Activated T-cell treated with anti-CD3 and anti-CD28 coated beads for 1 hour (primary cell): ENCODE measurements around the gene PPM1M.
"Not testable (repeated sequence)": the region's sequence is repeated elsewhere in the genome, so short reads cannot be mapped to it uniquely, and the experiment has no call there.

Experiments
- DNase-seq: peaks from one replicate; pipeline ENCODE4 v3.0.0-alpha.2; 2020; ENCODE audit warnings: low read depth

Gene PPM1M

DNA sequence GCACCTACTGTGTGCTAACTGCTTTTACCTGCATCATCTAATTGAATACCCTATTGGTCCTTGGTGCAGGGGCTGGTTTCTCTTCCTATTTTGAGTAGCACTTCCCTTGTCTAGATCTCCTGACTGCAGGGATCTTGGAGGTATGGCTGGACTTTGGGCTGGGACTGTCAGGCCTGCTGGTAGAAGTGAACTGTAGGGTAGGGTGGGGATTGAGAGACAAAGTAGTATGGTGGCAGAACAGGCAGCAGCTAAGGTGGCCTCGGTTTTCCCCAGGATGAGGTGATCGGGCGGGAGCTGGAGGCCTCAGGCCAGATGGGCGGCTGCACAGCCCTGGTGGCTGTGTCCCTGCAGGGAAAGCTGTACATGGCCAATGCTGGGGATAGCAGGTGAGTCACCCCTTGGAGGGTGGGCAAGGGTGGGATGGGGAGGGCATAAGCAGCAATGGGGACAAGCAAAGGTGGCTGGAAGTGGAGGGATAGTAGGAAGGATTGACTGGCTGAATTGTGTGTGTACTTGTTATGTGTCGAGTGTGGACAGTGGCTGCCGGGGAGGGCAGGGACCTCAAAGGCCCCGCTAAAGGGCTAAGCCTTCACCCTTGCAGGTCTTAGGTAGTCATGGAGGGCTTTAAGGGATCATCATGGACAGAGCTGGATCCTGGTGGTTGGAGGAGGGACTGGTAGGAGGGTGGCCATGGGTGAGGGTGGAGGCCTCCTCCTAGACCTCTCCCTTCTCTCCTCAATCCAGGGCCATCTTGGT, 2.0 kb downstream of the PPM1M start:
- DNase-seq, result no peak

DNA sequence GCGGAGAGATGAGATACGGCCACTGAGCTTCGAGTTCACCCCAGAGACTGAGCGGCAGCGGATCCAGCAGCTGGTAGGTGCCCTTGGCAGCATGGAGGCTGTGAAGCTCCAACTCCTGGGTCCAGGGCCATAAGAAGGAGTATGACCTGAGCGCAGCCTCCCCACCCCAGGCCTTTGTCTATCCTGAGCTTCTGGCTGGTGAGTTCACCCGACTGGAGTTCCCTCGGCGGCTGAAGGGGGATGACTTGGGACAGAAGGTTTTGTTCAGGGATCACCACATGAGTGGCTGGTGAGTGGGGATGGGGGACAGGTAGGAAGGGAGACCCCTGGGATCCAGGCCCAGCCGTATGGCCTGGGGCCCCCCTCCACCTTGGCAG, 2.6 kb downstream of the PPM1M start:
- no peak for DNase-seq

DNA sequence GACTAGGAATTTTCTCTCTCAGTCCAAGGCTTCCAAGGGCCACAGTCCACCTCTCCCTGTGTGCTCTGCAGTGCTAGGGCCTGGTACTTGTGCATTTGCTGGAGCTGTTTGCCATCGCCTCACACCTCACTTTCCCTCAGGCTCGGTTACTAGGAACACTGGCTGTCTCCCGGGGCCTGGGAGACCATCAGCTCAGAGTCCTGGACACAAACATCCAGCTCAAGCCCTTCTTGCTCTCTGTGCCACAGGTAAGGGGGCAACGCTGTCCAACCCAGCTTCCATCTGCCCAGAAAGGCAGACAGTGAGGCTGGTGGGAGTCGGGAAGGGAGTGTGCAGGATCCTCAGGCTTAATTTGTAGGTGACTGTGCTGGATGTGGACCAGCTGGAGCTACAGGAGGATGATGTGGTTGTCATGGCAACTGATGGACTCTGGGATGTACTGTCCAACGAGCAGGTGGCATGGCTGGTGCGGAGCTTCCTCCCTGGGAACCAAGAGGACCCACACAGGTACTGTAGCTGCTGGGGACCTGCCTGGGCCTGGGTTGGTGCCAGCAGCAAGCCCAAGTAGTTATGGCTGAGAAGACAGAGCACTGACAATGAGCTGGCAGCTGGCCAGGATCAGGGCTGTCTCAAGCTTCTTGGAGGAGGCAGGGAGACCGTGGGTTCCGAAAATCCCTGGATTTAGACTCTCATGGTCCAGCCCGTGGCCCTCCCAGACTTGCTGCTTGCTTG, 3.4 kb downstream of the PPM1M start:
- no peak for DNase-seq

DNA sequence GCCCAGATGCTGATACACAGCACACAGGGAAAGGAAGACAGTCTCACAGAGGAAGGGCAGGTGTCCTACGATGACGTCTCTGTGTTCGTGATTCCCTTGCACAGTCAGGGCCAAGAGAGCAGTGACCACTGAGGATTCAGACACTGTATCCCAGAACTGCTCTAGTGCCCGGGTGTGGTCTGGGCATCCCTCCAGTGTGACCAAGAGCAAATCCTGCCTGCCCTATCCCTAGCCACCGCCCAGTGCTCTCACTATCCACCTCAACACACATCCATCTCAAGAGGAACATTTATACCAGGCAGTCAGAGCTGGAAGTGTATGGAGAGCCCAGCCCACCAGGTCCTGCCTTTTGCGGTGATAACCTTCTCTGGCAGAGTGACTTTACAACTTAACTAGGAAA, 4.1 kb downstream of the PPM1M start:
- no peak for DNase-seq

DNA sequence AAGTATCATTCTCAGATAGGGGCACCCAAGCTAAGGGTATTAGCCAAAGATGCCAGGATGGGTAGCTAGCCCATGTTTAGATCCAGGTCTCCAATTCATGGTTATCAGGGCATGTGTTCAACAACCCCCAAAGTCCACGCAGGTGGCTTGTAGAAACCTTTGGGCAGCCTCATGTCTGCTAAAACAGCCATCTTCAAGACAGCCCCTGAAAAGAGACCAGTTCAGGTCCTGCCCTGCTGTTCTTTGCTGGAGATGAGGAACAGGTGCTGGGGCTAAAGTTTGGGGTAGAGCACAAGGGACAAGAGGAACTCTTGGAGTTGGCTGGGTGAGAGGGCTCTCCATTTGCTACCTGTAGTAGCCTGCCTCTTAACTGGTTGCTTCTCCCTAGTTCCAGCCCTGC, 4.6 kb downstream of the PPM1M start:
- DNase-seq, result no peak

DNA sequence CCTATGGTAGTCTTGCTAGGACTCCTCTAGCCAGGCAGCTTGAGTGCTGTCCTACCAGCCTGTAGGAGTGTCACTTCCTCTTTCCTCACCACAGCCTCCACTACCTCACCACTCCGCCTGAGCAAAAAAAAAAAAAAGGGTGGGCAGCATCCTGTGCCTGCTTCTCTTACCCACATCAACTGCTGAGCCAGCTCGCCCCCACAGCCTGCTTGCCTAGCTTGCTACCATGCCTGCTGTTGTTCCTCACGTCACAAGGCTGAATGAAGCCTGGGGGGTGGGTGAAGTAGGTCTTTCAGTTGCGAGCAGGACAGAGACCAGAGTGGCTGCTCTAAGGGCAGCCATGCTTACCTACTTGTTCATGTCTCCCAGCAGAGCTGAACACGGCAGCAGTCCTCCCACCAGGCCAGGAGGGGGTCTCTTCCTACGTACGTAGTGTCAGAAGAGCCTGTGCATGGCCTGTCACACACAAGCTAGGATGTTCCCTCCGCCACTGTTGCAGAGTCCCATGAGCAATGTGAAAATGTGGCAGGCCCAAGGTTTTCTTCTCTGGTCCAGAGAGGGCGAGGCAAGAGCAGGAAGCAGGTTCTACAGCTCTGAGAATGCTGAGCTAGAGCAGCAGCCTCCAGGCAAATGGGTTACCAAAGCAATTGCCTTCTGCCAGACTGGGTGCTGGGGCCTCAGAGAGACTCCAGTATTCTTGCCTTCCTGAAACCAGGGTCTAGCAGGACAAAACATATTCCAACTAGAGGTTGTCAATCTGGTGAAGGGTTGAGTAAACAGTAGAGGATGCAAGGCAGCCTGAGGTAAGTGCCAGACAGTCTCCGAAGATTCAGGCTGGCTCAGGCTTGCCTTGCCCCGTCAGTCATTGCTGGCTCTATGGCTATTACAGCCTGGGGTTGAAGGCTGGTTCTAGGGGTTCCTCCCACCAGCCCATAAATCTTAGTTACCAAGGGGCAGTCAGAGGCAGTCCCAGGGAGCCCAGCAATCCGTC, 8.1 kb downstream of the PPM1M start:
- DNase-seq, result peak; percentile 62

DNA sequence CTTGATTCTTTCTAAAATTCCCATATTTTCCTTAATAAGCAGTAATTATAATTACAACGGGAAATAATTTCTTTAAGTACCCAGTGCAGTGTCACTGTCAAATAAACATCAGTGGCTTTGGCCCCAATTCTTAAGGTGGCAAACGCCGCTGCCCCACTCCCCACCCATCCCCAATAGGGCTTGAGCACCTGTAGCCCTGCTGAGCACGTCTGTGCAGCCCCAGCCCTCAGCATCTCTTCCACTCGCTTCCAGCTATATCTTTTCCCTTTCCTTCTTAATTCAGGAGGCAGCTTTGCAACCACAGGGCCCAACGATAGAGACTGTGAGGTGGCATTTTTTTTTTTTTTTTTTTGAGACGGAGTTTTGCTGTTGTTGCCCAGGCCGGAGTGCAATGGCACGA, 9.0 kb downstream of the PPM1M start:
- DNase-seq, result no peak

DNA sequence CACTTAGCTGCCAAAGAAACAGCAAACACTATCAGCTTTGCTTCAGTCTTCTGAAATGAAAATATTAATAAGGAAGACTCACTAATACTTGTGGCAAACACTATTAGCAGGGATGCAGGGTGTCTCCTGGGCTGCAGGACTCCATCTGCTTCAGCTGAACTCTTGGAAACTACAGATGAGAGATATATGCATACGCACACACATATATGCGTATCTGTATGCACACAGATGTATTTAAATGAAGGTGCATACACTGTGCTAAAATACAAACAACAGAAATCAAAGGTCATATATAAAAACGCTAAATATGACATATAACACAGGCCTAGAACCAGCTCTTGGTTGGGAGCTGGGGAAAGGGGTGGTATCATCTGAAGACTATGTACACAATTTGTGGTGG, 10.6 kb downstream of the PPM1M start:
- DNase-seq, result no peak

DNA sequence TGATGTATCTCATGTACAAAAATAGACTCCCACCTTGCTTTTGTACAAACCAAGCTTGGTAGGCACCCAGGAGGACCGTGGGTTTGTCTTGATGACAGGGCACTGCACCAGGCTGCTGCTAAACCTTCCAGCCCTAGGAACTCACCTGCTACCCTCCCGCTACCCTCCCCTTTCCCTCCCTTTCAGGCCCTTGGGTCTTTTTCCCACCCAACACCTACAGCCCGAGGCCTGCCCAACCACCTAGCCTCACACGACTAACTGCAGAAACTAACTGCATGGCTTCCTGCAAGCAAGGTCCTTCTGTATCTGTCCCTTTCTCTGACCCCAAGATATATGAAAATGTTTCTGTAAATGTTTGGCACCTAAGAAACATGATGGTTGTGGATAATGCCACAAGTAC, 11.1 kb downstream of the PPM1M start:
- no peak for DNase-seq

DNA sequence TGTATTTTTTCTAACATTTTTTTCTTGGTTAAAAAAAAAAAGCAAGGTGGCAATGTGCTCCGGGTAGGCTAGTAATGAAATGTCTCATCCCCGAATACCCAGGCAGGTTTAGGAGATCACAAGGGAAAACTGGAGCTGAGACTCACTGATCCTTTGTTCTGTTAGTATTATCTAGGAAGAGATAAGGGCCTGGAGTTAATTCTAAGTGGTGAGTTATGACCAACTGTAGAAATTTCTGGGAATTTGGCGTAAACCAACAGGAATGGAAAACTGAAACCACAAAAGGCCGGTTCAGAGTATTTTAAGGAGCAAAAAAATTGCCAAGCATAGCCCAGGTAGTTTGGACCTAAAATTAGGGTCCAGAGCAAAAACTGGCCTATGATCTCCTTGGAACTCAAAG, 12.4 kb downstream of the PPM1M start:
- DNase-seq, result no peak

DNA sequence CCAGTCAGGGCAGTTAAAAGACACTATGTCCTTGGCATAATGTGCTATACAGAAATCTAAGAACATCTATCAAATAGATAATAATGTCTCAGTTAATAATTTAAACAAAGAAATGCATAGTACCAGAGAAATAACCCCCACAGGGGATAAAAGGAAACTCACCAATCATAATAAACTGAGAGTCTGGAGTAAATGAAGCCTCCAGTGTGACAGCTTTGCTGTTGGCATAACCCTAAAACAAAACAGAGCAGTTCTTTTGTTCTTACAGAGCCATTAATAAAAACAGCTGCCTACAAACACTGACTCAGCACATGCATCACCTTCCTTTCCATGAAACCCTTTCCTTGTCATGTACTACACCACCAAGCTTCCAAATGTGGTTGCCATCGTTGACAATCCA, 13.5 kb downstream of the PPM1M start:
- DNase-seq, result no peak

DNA sequence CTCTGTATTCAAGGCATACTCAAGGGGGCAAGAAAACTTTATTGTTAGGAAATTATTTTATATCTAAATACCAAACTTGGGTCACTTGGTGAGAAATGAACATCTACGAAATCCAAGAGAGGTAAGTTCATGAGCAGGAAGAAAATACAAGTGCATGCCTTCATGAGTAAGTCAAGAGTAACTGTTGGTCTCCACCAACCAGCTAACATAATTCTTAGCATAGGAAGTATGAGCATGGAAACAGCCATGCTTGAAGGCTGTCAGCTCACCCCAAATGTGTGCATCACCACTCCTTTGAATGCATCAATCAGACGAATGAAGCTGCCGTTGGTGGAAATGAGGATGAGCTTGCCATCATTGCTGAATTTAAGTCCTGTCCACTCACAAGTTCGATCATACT, 13.9 kb downstream of the PPM1M start:
- DNase-seq, result no peak

DNA sequence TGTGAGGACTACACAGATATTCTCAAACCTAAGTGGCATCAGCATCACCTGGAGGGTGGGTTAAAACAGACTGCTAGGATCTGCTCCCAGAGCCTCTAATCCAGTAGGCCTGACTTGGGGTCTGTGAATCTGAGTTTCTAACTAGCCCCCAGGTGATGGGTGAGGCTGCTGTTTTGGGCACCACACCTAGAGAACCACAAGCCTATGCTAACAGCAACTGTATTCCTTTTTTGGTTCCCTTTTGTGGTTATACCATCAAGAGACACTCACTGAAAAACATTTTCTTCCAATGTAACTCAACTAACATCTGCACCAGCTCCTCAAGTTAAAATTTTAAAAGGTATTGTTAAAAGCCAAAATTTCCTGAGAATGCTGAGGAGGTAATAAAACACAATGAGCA, 16.9 kb downstream of the PPM1M start:
- DNase-seq, result no peak

DNA sequence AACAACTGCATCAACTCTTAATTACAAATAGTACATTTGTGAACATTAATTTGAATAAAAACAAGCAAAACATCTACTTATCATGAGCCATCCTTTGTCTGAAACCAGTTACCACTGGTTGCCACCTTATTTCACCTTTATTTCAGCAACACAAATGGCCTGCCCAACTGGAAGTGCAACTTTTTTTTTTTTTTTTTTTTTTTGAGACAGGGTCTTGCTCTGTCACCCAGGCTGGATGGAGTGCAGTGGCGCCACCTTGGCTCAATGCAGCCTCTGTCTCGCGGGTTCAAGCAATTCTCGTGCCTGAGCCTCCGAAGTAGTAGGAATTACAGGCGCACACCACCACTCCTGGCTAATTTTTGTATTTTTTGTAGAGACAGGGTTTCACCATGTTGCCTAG, 19.8 kb downstream of the PPM1M start:
- no peak for DNase-seq

DNA sequence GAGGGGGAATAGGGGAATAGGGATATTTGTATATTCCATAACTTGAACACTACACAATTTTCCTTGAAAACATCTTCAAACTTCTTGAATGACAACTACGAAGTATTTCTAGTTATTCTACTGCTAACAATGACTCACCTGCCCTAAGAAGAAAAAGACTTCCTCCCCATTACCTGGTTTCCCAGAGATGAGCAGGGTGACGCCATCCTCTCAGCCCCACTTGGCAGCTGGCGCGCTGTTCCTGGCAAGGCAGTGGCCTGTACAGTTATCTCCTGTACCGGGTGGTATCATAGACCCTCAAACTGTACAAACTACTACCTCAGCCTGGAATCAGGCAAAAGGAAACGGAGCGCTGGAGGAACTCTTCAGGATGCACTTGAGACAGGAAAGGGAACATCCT, 22.5 kb downstream of the PPM1M start:
- DNase-seq, result no peak

DNA sequence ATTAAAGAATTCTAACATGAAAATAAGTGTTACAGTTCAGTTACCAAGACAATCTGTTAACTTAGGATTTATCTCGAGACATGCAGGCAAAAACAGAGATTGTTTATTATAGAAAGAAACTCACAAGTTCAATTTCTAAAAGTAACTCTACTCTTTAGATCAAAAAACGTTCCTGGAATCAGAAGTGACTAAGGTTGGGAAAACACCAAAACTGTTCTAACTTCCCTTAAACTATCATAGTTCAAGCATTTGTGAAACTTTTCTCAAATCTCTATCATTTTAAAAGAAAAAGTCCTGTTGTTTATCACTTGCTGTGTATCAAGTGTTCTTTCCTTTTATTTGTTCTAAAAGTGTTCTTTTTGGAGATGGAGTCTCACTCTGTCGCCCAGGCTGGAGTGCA, 24.2 kb downstream of the PPM1M start:
- DNase-seq, result no peak

DNA sequence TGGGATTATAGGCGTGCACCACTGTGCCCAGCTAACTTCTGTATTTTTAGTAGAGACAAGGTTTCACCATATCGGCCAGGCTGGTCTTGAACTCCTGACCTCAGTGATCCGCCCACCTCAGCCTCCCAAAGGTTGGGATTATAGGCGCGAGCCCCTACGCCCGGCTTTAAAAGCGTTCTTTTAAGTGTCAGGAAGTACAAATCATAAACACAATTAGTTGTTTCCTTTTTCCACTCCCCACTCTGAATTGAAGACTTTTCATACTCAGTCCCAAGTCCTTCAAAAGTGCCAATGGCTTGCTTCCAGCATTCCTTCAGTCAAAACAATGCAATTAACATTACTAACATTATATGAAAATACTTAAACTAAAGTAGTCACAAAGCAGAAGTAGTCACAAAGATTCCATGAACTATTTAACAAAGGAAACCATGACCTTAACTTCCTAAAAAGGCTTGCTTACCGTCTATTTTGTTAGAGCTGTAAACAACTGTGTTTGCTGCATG, 24.7 kb downstream of the PPM1M start:
- no peak for DNase-seq

DNA sequence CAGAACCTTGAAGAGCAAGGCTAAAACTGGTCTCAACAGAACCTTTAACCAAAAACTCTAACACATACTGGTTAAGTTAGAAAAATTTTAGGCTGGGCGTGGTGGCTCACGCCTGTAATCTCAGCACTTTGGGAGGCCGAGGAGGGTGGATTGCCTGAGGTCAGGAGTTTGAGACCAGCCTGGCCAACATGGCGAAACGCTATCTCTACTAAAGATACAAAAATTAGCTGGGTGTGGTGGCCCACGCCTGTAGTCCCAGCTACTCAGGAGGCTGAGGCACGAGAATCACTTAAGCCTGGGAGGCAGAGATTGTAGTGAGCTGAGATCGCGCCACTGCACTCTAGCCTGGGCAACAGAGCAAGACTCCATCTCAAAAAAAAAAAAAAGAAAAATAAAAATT, 26.6 kb downstream of the PPM1M start:
- not testable (repeated sequence) for DNase-seq

DNA sequence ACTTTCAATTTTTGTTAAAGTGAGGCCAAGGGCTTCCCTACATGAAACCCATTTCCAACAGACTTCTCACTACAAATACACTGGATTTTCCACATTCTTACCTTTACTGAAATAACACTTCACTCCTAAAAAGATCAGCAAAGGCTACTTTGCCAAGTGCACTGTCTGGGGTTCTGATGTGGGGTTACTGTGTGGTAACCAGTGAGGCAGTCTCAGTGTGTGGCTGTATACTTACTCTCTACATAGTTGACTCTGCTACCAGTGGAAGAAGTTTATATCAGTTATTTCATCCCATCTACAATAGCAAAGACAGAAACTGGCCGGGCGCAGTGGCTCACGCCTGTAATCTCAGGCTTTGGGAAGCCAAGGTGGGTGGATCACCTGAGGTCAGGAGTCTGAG, 27.3 kb downstream of the PPM1M start:
- DNase-seq, result no peak

DNA sequence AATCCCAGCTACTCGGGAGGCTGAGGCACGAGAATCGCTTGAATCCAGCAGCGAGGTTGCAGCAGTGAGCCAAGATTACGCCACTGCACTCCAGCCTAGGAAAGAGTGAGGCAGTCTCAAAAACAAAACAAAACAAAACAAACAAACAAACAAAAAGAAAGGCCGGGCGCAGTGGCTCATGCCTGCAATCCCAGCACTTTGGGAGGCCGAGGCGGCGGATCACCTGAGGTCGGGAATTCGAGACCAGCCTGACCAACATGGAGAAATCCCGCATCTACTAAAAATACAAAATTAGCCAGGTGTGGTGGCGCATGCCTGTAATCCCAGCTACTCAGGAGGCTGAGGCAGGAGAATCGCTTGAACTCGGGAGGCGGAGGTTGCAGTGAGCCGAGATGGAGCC, 29.2 kb downstream of the PPM1M start:
- not testable (repeated sequence) for DNase-seq

DNA sequence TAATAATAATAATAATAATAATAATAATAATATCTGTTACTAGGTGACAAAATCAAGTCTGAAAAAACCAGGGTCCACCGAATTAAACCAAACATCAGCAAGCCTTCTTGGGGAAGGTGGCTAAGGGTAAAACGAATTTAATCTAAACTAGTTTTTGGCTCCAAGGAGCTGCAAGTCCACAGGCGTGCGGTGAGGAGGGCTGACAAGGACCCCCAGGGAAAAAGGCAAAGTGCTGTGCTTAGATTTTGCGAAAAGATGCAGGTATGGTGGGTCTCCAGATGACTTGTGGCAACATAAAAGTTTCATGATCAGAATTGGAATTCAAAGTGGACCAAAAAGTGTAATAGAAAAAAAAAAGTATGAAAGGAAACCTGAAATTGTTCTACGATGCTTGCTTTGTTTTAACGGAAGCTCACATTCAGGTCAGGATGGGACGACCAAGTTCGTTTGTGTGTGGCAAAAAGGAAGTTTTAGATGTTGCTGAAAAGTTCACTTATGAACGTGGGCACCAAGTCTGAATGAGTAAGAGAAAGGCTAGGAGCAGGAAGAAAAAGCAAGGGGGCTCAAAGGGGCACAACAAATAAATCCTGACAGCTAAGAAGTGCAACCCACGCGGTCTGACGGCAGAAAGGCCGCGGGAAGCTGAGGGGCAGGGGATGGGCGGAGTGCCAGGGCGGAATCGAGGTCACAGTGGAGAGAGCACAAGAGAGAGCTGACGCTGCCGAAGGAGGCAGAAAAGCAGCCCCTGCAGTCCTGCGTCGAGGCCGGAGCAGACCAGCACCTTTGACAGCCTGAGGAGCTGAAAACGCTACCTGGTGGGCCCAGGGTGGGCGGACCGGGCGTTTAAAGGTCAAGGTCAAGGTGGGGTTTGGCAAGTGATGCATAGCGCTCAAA, 31.8 kb downstream of the PPM1M start:
- DNase-seq, result peak; percentile 56
